Measurements from ENCODE around the gene DIABLO. TPM values are rescaled to one million over a fixed set of nuclear protein-coding genes. Genes with fewer than 3 reads are reported as not detected.

The DIABLO gene
- total RNA-seq, 1 experiment from 2014 or later = 74.6 TPM

- H3K23ac ChIP-seq (ENCODE audit: insufficient read length, low read depth, low read length) = no peak overlapping the region
- no peak overlapping the region for H2BK12ac ChIP-seq (ENCODE audit: insufficient read length, low read depth, low read length)
- no peak overlapping the region for H3K56ac ChIP-seq (ENCODE audit: insufficient read length, low read depth, low read length)
- H3K9me3 ChIP-seq (ENCODE audit: control insufficient read depth, low read depth, low read length) = no peaks in the 10 kb centered on the region
- H4K91ac ChIP-seq (ENCODE audit: insufficient read length, low read depth, low read length) = no peak overlapping the region
- H3K18ac ChIP-seq (ENCODE audit: insufficient read length, low read depth, low read length) = no peak overlapping the region
- H3K79me1 ChIP-seq (ENCODE audit: insufficient read depth, low read depth, low read length, poor library complexity, severe bottlenecking) = no peaks in the 10 kb centered on the region
- no peak overlapping the region for H3K4me3 Mint-ChIP-seq
- H3K27ac ChIP-seq (ENCODE audit: insufficient read length, low read depth, low read length) = no peak overlapping the region
- H3K14ac ChIP-seq (ENCODE audit: insufficient read depth, low read length) = no peak overlapping the region
- H2BK15ac ChIP-seq (ENCODE audit: low read depth, low read length) = no peak overlapping the region
- no peak overlapping the region for H3T11ph ChIP-seq (ENCODE audit: low read length)
- WGBS (ENCODE audit: extremely low coverage, insufficient read length, low lambda C conversion rate) = no CpG with 5 or more reads among the region's 7 CpGs
- H2BK20ac ChIP-seq (ENCODE audit: low read depth, low read length, poor library complexity, severe bottlenecking) = no peak overlapping the region
- 0 out of 7 replicates have a peak overlapping the region, but pooled peaks of 1 of the 3 experiments have one; percentile 13 for H3K27ac Mint-ChIP-seq
- H4K5ac ChIP-seq (ENCODE audit: insufficient read length, low read depth, low read length) = no peak overlapping the region
- peaks cover 11 to 60% (median 40%) of the 10 kb centered on the region in 3 experiments for H3K36me3 Mint-ChIP-seq (ENCODE audit: insufficient read depth in 1 of 3, low read depth in 3 of 3)
- H3K4ac ChIP-seq (ENCODE audit: low read depth, low read length) = no peak overlapping the region
- no peak for DNase-seq
- no peak overlapping the region for H3K9ac ChIP-seq (ENCODE audit: extremely low read depth, insufficient read length, low read length)
- H2BK5ac ChIP-seq (ENCODE audit: insufficient read length, low read length) = no peak overlapping the region
- H2BK120ac ChIP-seq (ENCODE audit: low read depth, low read length, poor library complexity, severe bottlenecking) = no peak overlapping the region
- no peak overlapping the region for H2AK5ac ChIP-seq (ENCODE audit: insufficient read length, low read length)
- TF ChIP-seq, protein P1, sequence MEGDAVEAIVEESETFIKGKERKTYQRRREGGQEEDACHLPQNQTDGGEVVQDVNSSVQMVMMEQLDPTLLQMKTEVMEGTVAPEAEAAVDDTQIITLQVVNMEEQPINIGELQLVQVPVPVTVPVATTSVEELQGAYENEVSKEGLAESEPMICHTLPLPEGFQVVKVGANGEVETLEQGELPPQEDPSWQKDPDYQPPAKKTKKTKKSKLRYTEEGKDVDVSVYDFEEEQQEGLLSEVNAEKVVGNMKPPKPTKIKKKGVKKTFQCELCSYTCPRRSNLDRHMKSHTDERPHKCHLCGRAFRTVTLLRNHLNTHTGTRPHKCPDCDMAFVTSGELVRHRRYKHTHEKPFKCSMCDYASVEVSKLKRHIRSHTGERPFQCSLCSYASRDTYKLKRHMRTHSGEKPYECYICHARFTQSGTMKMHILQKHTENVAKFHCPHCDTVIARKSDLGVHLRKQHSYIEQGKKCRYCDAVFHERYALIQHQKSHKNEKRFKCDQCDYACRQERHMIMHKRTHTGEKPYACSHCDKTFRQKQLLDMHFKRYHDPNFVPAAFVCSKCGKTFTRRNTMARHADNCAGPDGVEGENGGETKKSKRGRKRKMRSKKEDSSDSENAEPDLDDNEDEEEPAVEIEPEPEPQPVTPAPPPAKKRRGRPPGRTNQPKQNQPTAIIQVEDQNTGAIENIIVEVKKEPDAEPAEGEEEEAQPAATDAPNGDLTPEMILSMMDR (conservative IDR thresholded peaks at IDR 0.05) = no peak
- no peak overlapping the region for H3K4me2 ChIP-seq (ENCODE audit: insufficient read depth, insufficient read length, low read length)
- no peaks in the 10 kb centered on the region for H3K4me1 Mint-ChIP-seq
- H3K79me2 ChIP-seq (ENCODE audit: insufficient read depth, low read length) = no peaks in the 10 kb centered on the region
- H2AFZ ChIP-seq (ENCODE audit: low read length) = no peak overlapping the region
- H3K27me3 Mint-ChIP-seq (ENCODE audit: low read depth) = no peaks in the 10 kb centered on the region
- no peaks in the 10 kb centered on the region for H3K23me2 ChIP-seq (ENCODE audit: insufficient read length, low read depth, low read length, poor library complexity, severe bottlenecking)
- no peaks in the 10 kb centered on the region for H3K27me3 ChIP-seq (ENCODE audit: insufficient read depth, low read length)
- H4K8ac ChIP-seq (replicated peaks; ENCODE audit: insufficient read length, low read depth, low read length) = no peak overlapping the region
- no peaks in the 10 kb centered on the region; a peak in 1 of 5 replicates for H3K9me3 Mint-ChIP-seq
- H3K4me1 ChIP-seq (ENCODE audit: insufficient read depth, low read length) = no peaks in the 10 kb centered on the region
- no peaks in the 10 kb centered on the region for H4K20me1 ChIP-seq (ENCODE audit: control insufficient read depth, insufficient read depth, insufficient read length)
These were observed 9.9 kb upstream of the DIABLO start for GRCh38 chr12:122235741-122236140.
